HG02938 (cell line): ENCODE measurements around the gene KCTD19.

Experiments
- ATAC-seq: cut with Tn5 transposase; IDR thresholded peaks from one replicate; pipeline ENCODE4 v1.9.1; 2021; ENCODE audit warnings: mild to moderate bottlenecking, moderate library complexity; ENCODE audit not compliant: unreplicated experiment

KCTD19 gene

GRCh38 chr16:67326115-67326471 lies 448 bp downstream of the KCTD19 start:
- ATAC-seq: no peak

GRCh38 chr16:67317853-67318252 lies 8.7 kb downstream of the KCTD19 start:
- ATAC-seq: no peak

GRCh38 chr16:67312719-67313118 lies 13.8 kb downstream of the KCTD19 start:
- no peak for ATAC-seq

- peak; percentile 70 for ATAC-seq
Observed at GRCh38 chr16:67311607-67312488, 14.7 kb downstream of the KCTD19 start.

DNA sequence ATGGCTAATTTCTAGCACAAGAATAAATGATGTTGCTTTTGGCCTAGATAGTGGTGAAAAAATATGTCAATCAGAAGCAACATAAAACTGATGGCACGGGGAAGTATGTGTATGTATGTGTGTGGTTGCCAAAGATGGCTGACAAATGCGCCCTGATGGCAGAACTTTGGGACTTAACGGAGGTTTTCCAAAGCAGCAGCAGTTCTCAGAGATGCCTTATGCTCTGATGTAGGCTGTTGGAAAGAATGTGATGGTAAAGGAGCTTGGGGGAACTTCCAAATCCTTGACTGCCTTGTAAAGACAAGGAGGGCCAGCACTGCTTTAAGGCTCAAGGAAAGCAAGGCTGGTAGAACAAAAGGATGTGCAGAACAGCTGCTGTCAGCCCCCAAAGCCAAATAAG lies 16.0 kb downstream of the KCTD19 start:
- ATAC-seq: no peak

GRCh38 chr16:67305216-67306071 lies 21.1 kb downstream of the KCTD19 start:
- no peak for ATAC-seq

DNA sequence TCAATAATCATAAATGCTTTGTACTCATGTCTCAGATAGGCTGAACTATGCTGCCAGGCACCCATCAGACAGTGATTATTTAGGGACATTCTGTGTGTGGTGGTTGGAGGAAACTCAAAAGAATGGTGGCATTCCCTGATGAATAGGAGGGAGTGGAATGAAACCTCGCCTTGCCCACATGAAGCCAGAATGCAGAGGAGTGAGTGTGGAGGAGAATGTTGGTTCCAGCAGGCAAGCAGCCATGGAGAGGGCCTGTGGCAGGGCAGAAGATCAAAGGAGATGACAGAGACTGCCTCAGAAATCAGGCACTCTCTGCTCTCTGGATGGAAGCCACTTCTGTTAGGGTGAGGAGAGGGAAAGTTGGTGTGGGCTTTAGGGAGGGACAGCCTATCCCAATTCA lies 22.5 kb downstream of the KCTD19 start:
- no peak for ATAC-seq

- no peak for ATAC-seq
Observed at GRCh38 chr16:67302970-67303369, 23.6 kb downstream of the KCTD19 start.

- no peak for ATAC-seq
Observed at GRCh38 chr16:67302076-67302475, 24.5 kb downstream of the KCTD19 start.

DNA sequence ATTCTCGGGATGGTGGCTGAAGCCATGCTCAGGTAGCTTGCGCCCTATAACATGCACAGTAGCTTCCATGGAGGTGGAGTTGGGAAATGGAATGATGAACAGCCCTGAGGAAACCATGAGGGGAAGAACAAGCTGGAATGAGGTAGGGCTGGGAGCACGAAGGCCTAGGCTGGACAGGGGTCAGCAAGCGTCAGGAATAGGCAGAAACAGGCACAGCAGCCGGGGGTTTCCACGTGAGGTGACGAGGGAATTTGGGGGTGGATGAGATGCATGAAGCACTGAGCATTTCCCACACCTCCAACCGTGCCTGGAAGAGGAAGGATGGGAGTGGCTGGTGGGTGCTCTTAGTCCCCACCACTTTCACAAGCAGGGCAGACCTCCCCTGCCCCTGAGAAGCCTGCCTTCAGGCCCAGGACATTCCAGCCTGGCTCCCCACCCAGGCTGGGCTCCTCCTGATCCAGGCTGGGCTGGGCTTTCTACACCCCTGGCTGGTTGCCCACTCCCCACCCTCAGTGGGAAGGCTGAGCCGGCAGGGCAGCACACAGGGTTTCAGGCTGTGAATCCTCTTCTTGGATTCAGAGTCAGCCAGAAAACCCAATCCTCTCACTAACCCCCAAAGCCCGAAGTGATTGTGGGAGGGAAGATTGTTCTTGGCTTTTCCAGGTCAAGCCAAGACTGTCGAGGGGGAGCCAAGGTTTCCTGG lies 25.3 kb downstream of the KCTD19 start:
- no peak for ATAC-seq

GRCh38 chr16:67299269-67299668 lies 27.3 kb downstream of the KCTD19 start:
- no peak for ATAC-seq

DNA sequence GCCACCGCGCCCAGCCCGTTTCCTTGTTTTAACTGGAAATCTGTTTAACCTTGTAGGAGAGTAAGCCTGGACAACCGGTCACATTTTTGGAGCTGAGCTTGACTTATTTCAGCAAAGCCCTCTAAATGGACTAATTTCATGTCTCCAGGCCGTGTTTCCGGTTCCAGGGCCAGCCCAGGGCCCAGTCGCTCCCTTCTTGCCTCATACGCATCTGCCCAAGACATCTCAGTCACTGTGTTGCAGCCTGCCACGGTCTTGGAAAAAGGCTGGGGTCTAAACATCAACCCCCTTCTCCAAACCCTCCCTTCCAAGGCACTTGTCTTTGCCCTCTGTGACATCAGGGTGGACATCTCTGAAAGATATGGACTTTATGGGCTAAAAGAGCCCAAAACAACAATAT lies 28.3 kb downstream of the KCTD19 start:
- no peak for ATAC-seq

DNA sequence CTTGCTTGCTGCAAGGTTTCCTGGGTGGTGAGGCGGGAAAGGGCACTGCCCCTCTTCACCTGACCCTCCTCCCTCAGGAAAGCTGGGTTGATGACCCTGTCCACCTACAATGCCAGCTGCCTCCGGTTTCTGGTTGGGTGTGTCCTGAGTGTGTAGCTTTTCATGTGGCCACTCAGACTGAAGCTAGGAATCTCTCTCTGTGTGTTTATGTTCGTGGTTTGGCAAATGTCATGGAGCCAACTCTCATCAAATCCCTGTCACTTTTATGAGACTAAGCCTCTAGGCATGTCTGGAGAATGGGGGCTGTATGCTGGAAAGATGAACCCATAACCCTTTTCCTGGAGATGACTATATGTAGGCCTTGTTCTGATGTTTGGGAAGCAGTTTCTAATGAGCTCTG lies 30.1 kb downstream of the KCTD19 start:
- no peak for ATAC-seq

GRCh38 chr16:67294938-67295361 lies 31.6 kb downstream of the KCTD19 start:
- no peak for ATAC-seq

DNA sequence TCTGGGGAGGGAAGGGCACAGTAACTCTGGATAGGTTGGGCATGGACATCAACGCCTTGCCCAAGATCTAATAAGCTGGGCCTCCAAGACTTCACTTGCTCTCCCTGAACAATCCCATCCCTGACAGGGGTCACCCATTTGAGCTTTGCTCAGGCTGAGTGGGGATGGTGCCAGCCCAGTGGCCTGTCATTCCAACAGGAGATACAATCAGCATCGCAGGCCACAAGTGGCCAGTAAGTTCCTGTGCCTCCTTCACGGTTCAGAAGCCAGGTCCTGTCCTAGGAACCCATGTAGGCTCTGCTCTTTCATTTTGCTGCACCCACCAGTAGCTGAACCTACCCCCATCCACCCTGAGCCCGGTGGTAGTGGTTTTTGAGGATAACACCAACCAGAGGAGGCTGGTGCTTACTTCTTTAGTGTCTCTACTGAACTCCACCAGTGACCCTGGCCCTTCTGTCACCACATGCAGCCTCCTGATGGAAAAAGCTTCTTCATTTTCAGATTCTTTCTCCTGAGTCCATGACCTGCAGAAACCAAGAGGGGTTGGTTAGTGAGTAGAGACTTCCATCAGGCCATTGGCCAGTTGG lies 32.3 kb downstream of the KCTD19 start:
- no peak for ATAC-seq

DNA sequence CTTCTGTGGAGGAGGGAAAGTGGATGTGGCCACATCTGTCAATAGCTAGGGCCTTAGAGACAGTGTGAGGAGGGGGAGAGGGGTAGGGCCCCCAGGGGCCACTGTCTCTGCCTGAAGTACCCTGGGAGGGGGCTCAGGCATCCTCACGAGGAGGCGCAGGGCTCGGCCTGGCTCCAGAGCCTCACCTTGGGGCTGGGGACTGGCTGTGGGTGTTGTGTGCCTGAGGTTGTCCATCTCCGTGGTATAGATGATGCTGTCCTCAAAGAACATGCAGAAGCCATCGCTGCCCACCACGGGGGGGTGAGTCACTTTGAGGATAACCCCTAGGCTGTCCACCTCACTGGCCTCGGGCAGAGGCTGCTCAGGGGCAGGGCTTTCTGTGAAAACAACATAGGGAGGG lies 35.1 kb downstream of the KCTD19 start:
- no peak for ATAC-seq

DNA sequence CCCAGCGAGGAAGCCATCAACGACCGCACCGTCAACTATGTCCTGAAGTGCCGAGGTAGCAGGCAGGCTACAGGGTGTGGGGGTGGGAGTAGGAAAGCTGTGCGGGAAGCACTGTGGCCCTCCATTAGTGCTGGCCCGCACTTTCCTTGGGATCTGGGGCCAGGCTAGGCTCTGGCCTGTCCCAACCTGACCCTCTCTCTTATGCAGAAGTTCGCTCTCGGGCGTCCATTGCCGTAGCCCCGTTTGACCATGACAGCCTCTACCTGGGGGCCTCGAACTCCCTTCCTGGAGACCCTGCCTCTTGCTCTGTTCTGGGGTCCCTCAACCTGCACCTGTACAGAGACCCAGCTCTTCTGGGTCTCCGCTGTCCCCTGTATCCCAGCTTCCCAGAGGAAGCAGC lies 38.6 kb downstream of the KCTD19 start:
- no peak for ATAC-seq

DNA sequence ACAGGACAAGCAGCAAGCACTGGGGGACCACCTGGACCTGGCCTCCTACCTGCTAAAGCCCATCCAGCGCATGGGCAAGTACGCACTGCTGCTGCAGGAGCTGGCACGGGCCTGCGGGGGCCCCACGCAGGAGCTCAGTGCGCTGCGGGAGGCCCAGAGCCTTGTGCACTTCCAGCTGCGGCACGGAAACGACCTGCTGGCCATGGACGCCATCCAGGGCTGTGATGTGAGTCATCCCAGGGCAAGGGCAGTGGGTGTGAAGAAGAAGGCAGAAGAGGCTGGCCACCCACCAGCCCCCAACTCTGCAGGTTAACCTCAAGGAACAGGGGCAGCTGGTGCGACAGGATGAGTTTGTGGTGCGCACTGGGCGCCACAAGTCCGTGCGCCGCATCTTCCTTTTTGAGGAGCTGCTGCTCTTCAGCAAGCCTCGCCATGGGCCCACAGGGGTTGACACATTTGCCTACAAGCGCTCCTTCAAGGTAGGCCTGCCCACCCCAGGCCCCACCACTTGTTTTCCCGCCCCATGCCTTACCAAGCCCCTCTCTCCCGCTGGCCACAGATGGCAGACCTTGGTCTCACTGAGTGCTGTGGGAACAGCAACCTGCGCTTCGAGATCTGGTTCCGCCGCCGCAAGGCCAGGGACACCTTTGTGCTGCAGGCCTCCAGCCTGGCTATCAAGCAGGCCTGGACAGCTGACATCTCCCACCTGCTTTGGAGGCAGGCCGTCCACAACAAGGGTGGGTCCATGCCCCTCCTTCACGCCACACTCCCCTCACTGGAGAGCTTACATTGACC lies 39.9 kb downstream of the KCTD19 start:
- no peak for ATAC-seq

GRCh38 chr16:67284699-67285646 lies 41.6 kb downstream of the KCTD19 start:
- no peak for ATAC-seq
